ENCODE data around the gene LGALS7B. TPM values are rescaled to one million over a fixed set of nuclear protein-coding genes. Genes with fewer than 3 reads are reported as not detected.
A peak's percentile ranks its signal among the peaks of the same experiment; 100 is the strongest.
"Not testable (repeated sequence)": the region's sequence is repeated elsewhere in the genome, so short reads cannot be mapped to it uniquely, and the experiment has no call there.

LGALS7B gene
- total and polyA plus RNA-seq, 2 experiments from 2014 or later: not detected

DNA sequence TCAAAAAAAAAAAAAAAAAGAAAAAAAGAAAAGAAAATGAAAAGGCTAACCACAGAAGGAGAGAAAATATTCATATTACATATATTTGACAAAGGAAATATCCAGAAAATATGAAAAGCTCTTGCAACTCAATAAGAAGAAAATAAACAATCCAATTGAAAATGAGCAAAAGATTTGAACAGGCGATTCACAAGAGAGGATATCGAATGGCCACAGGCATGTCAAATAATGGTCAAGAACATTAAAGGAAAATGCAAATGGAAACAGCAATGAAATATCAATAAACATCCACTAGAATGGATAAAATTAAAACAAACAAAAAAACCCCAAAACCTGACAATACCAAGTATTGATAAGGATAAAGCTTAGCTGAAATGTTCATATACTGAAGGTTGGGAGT lies 23.8 kb upstream of the LGALS7B start:
- DNase-seq (ENCODE audit: low read depth in 1 of 2, low spot score in 1 of 2): no peak
- TF ChIP-seq CTCF (IDR thresholded peaks at IDR 0.05; ENCODE audit: low read depth, low read length): no peak
- H3K4me3 ChIP-seq: no peak overlapping the region
- no peak overlapping the region for H3K27ac ChIP-seq
- no peaks in the 10 kb centered on the region for H3K9me3 ChIP-seq (ENCODE audit: low read depth)
- H3K36me3 ChIP-seq: no peaks in the 10 kb centered on the region
- no peaks in the 10 kb centered on the region for H3K27me3 ChIP-seq
- no peaks in the 10 kb centered on the region for H3K4me1 ChIP-seq (ENCODE audit: low read depth)

DNA sequence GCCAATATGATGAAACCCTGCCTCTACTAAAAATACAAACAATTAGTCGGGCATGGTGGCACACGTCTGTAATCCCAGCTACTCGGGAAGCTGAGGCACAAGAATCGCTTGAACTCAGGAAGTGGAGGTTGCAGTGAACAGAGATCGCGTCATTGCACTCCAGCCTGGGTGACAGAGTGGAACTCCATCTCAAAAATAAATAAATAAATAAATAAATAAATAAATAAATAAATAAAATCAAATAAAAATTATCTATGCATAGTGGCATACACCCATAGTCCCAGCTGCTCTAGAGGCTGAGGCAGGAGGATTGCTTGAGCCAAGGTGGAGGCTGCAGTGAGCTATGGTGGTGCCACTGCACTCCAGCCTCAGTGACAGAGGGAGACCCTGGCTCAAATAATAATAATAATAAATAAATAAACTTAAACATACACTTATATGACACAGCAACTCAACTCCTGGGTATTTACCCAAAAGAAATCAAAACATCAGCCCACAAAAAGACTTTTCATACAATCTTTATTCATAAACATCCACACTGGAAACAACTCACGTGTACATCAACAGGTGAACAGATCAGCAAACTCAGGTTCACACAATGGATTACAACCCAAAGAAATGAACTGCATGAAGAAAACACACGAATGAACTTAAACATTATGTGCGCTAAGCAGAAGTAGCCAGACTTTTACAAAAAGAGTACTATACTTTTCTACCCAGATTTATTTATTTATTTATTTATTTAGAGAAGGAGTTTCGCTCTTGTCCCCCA lies 22.5 kb upstream of the LGALS7B start:
- DNase-seq (ENCODE audit: low read depth in 1 of 2, low spot score in 1 of 2): no peak
- no peak overlapping the region for H3K27ac ChIP-seq
- H3K9me3 ChIP-seq (ENCODE audit: low read depth): no peaks in the 10 kb centered on the region
- H3K27me3 ChIP-seq: no peaks in the 10 kb centered on the region
- H3K36me3 ChIP-seq: no peaks in the 10 kb centered on the region
- H3K4me1 ChIP-seq (ENCODE audit: low read depth): no peaks in the 10 kb centered on the region
- H3K4me3 ChIP-seq: no peak overlapping the region
- TF ChIP-seq CTCF (IDR thresholded peaks at IDR 0.05; ENCODE audit: low read depth, low read length): no peak

GRCh38 chr19:38769635-38770211 lies 19.3 kb upstream of the LGALS7B start:
- H3K27me3 ChIP-seq: no peaks in the 10 kb centered on the region
- DNase-seq (ENCODE audit: low read depth in 1 of 2, low spot score in 1 of 2): peak; percentile 62 to 92
- H3K36me3 ChIP-seq: no peaks in the 10 kb centered on the region
- no peak overlapping the region for H3K4me3 ChIP-seq
- peak; percentile 66 for TF ChIP-seq CTCF (IDR thresholded peaks at IDR 0.05; ENCODE audit: low read depth, low read length)
- H3K27ac ChIP-seq: no peak overlapping the region
- no peaks in the 10 kb centered on the region for H3K9me3 ChIP-seq (ENCODE audit: low read depth)
- no peaks in the 10 kb centered on the region for H3K4me1 ChIP-seq (ENCODE audit: low read depth)

- not testable (repeated sequence) for DNase-seq (ENCODE audit: low read depth in 1 of 2, low spot score in 1 of 2); H3K4me1 ChIP-seq (ENCODE audit: low read depth); H3K36me3 ChIP-seq; H3K9me3 ChIP-seq (ENCODE audit: low read depth); H3K4me3 ChIP-seq; H3K27me3 ChIP-seq; H3K27ac ChIP-seq
These were observed 18.6 kb upstream of the LGALS7B start for GRCh38 chr19:38770228-38770948.

- H3K36me3 ChIP-seq; H3K9me3 ChIP-seq (ENCODE audit: low read depth); H3K27me3 ChIP-seq: not testable (repeated sequence)
These were observed 18.1 kb upstream of the LGALS7B start for GRCh38 chr19:38770949-38771275.

GRCh38 chr19:38771569-38771968 lies 17.4 kb upstream of the LGALS7B start:
- H3K4me1 ChIP-seq (ENCODE audit: low read depth); H3K9me3 ChIP-seq (ENCODE audit: low read depth); DNase-seq (ENCODE audit: low read depth in 1 of 2, low spot score in 1 of 2); H3K27me3 ChIP-seq; H3K4me3 ChIP-seq; H3K27ac ChIP-seq; H3K36me3 ChIP-seq: not testable (repeated sequence)

More at GRCh38 chr19:38770949-38771275, 18.1 kb upstream of the LGALS7B start:
- not testable (repeated sequence) for H3K27ac ChIP-seq; H3K4me3 ChIP-seq; H3K4me1 ChIP-seq (ENCODE audit: low read depth); DNase-seq (ENCODE audit: low read depth in 1 of 2, low spot score in 1 of 2)

Measured in cardiac muscle cell (in vitro differentiated cells and primary cell).